ACC112 (cell line): Measurements from ENCODE around the gene DEFB132.
A peak's percentile ranks its signal among the peaks of the same experiment; 100 is the strongest.

ENCODE experiments used
- H2AFZ ChIP-seq: fragments of 200-600 bp; sonication (generic); one replicate; pipeline ENCODE4 v1.6.0; 2017; ENCODE audit warnings: antibody characterized with exemption, low read length; ENCODE audit not compliant: unreplicated experiment
- H3K27ac ChIP-seq: fragments of 200-600 bp; sonication (generic); 2 replicates; pipeline ENCODE4 v1.5.1; 2014; ENCODE audit warnings: low read depth, mild to moderate bottlenecking, antibody characterized with exemption, low read length, moderate library complexity
- H3K27me3 ChIP-seq: fragments of 200-600 bp; sonication (generic); 2 replicates; pipeline ENCODE4 v1.6.1; 2014; ENCODE audit warnings: mild to moderate bottlenecking, antibody characterized with exemption, low read length, moderate library complexity, mixed read lengths; ENCODE audit not compliant: insufficient read depth
- H3K36me3 ChIP-seq: fragments of 200-600 bp; sonication (generic); 2 replicates; pipeline ENCODE4 v1.6.1; 2016; ENCODE audit warnings: mild to moderate bottlenecking, antibody characterized with exemption, low read length, moderate library complexity, mixed read lengths; ENCODE audit not compliant: insufficient read depth
- H3K4me1 ChIP-seq: fragments of 200-600 bp; sonication (generic); one replicate; pipeline ENCODE4 v1.6.1; 2016; ENCODE audit warnings: low read length, mixed read lengths; ENCODE audit not compliant: insufficient read depth, unreplicated experiment, control insufficient read depth
- H3K4me3 ChIP-seq: fragments of 200-600 bp; sonication (generic); 2 replicates; pipeline ENCODE4 v1.5.1; 2014; ENCODE audit warnings: mild to moderate bottlenecking, low read depth, low read length
- H3K79me2 ChIP-seq: fragments of 200-600 bp; sonication (generic); one replicate; pipeline ENCODE4 v1.6.0; 2016; ENCODE audit warnings: low read length; ENCODE audit not compliant: control insufficient read depth, unreplicated experiment, insufficient read depth

DEFB132 gene

DNA sequence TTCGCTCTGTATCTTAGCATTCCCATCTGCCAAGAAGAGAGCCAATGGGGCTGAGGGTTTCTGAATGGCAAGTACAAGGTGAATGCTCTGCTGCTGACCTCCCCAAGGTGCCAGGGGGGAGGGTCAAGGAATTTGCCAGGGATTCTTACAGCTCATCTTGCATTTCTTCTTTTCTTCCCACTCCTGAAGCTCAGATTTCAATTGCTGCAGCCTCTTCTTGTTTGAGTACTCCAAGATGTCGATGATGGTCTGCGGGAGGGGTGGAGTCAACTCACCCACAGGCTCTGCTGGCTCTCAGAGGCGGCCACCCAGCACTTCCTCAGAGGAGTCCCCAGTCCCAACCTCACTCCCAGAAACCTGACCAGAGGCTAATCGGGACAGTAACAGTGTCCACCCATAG lies 20.7 kb downstream of the DEFB132 start:
- H3K27me3 ChIP-seq = no peaks in the 10 kb centered on the region
- H3K36me3 ChIP-seq = no peaks in the 10 kb centered on the region; the same call in 1 of the 2 replicates
- H3K4me1 ChIP-seq = no peaks in the 10 kb centered on the region
- H2AFZ ChIP-seq = no peak overlapping the region
- H3K27ac ChIP-seq = no peak overlapping the region
- H3K79me2 ChIP-seq = no peaks in the 10 kb centered on the region
- H3K4me3 ChIP-seq = no peak overlapping the region

DNA sequence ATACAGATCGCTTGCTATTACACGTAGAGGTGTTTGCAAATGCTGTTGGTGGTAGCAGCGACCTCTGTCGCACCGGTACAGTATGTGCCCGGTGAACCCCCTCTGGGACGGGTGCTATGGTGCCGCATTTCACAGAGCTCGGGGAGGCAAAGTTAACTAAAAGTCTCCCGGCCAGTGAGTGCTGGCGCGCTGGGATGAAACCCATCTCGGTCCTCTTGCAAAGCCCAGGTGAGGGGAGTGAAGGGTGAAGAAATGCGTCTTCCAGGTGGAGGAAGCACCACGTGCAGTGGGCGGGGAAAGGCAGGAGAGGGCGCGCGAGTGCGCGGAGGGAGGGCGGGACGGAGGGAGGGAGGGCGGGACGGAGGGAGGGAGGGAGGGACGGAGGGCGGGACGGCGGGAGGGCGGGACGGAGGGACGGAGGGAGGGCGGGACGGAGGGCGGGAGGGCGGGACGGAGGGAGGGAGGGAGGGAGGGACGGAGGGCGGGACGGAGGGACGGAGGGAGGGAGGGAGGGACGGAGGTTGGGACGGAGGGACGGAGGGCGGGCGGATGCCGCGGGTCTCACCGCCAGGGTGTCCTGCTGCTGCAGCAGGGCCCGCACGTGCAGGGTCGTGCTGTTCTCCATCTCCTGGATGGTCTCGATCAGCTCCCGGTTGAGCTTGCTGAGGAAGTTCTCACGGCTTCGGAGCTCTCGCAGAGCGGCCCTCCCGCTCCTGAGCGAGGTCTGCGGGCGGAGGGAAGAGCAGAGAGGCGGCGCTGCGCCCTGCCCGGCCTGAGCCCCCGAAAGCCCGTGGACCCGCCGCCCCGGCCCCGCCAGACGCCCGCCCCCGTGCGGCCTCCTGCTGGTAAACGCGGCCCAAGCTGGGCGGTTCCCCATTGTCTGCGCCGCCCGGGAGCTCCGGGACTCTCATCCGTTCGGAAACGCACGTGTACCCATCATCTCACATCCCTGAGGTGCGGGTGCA lies 21.4 kb downstream of the DEFB132 start:
- peak overlapping the region; percentile 68 for H3K4me3 ChIP-seq
- no peaks in the 10 kb centered on the region for H3K79me2 ChIP-seq
- H3K36me3 ChIP-seq = no peaks in the 10 kb centered on the region; the same call in 1 of the 2 replicates
- H3K27me3 ChIP-seq = no peaks in the 10 kb centered on the region
- H3K4me1 ChIP-seq = no peaks in the 10 kb centered on the region
- H2AFZ ChIP-seq = peak overlapping the region; percentile 32
- H3K27ac ChIP-seq = no peak overlapping the region

DNA sequence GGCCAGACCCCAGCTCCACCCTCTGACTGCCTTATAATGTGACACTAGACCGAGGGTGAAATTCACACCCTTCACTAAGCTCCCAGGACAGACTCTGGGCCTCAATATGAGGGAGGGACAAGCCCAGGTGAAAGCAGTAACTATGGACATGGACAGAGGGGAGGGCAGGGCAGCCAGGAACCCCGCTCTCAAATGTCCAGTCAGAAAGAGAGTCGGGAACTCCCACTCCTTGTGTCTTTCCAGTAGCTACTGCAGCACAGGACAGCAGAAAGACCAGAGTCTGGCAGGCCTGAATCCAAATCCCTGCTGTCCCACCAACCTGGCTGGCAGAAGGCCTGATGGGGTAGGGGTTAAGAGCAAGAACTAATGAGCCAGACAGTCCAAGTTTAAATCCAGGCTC lies 26.6 kb downstream of the DEFB132 start:
- Histone ChIP-seq H2AFZ (no peak overlapping the region), H3K79me2 (no peaks in the 10 kb centered on the region), H3K4me1 (peaks cover 1% of the 10 kb centered on the region), H3K27ac (no peak overlapping the region), H3K36me3 (no peaks in the 10 kb centered on the region), H3K4me3 (no peak overlapping the region), H3K27me3 (no peaks in the 10 kb centered on the region)

DNA sequence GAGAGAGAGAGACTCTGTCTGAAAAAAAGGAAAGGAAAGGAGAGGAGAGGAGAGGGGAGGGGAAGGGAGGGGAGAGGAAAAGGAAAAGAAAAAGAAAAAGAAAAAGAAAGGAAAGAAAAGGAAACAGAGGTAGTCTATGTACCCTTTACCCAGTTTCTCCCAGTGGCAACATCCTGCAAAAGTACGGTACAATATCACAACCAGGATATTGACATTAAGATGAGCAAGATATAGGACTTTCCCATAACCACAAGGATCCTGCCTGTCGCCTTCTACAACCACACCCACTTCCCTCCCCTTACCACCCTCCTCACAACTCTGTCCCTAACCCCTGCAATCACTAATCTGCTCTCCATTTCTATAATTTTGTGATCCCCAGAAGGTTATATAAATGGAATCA lies 29.0 kb downstream of the DEFB132 start:
- H3K4me1 ChIP-seq = peaks cover 15% of the 10 kb centered on the region
- H3K27me3 ChIP-seq = no peaks in the 10 kb centered on the region
- H3K36me3 ChIP-seq = no peaks in the 10 kb centered on the region
- no peak overlapping the region for H3K27ac ChIP-seq
- H3K79me2 ChIP-seq = peaks cover 5% of the 10 kb centered on the region
- no peak overlapping the region for H3K4me3 ChIP-seq
- no peak overlapping the region for H2AFZ ChIP-seq

DNA sequence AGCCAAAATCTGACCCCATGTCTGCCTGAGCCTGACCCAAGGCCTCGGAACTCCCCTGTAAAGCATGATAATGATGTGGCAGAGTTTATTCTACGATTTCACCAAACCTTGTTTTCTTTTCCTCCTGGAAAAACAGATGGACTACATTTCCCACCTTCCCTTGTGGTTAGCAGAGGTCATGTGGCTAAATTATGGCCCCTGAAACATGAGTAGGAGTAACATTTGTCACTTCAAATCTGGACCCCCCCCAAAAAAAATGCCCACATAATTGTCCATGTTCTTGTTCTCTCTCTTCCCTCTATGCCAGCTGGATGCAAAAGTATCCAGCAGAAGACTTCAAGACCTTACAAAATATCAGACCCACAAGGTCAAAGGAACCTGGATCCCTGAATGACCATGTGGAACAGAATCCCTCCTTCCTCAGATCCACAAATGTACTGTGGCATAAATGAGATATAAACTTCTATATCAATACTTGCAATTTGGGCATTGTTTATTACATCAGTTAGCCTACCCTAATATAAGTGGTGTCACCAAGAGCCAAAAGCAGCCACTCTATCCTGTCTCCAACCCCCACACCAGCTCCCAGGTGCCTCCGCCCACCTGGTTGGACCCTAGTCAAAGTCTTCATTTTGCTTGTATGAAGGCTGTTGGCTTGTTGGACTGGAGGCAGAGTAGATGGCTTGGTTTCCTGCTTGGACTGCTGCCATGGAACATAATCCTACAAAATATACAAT lies 31.6 kb downstream of the DEFB132 start:
- no peaks in the 10 kb centered on the region for H3K27me3 ChIP-seq
- H2AFZ ChIP-seq = no peak overlapping the region
- peaks cover 5% of the 10 kb centered on the region for H3K79me2 ChIP-seq
- H3K4me1 ChIP-seq = peaks cover 19% of the 10 kb centered on the region
- H3K27ac ChIP-seq = no peak overlapping the region
- H3K36me3 ChIP-seq = no peaks in the 10 kb centered on the region
- H3K4me3 ChIP-seq = peak overlapping the region; percentile 86

DNA sequence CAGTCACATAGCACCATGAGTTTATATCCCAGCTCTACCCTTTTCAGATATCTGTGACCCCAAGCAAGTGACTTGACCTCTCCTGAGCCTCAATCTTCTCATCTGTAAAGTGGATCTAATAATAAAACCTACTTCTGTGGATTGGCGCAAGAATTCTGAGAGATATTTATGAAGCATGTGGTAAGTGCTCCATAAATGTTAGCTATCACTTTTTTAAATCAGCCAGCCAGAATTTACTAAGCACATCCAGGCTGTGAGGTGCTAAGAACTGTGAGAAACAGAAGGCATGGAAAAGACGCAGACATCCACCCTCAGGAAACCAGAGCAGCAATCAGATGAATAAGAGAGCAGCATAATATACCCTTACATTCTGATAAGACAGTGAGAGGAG lies 32.2 kb downstream of the DEFB132 start:
- Histone ChIP-seq H3K27me3 (no peaks in the 10 kb centered on the region), H3K4me1 (peaks cover 19% of the 10 kb centered on the region), H3K4me3 (peak overlapping the region; percentile 86), H3K79me2 (peaks cover 5% of the 10 kb centered on the region), H3K36me3 (no peaks in the 10 kb centered on the region), H3K27ac (no peak overlapping the region), H2AFZ (peak overlapping the region; percentile 99)

DNA sequence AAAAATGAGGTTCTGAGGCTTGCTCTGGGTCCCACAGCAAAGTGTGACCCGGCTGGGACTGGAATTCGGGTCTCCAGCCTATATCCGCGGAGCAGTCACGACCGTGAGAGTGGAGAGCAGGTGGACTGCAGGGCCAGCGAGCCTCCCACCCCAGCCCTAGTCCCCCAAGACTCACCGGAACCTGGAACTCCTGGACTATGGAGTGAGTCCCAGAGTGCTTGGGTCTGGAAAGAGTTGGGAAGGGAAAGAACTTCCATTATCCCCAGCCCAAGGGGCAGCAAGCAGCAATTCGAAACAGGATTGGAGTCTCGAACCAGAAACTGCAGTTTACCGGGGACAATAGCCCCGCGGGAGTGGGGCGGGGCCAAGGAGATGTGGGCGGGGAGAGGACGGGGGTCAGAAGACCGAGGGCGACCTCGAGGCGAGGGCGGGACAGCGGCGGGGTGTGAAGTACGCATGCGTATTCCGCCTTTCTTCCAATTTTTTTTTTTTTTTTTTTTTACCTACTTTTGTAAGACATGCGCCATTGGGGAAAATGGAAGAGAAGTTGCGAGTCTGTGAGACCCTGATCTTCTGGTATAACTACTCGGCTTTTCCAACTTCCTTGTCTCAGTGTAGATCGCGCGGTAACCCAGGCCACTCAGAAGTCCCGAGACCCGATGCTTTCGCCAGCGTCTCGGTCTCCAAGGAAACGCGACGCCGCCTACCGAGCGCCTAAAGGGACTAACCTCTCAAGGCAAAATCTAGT lies 32.7 kb downstream of the DEFB132 start, which contains the start of gene C20orf96:
C20orf96 (minus strand) TSS at position 667 of the 748 bp plus-strand sequence; CDS start at position 527, 140 bp downstream.
- Histone ChIP-seq H3K4me1 (peaks cover 19% of the 10 kb centered on the region), H3K27me3 (no peaks in the 10 kb centered on the region), H3K36me3 (no peaks in the 10 kb centered on the region), H3K4me3 (peak within 1 kb of the TSS; percentile 86), H3K79me2 (peaks cover 5% of the 10 kb centered on the region), H3K27ac (peak within 1 kb of the TSS; percentile 64), H2AFZ (peak within 1 kb of the TSS; percentile 99)

DNA sequence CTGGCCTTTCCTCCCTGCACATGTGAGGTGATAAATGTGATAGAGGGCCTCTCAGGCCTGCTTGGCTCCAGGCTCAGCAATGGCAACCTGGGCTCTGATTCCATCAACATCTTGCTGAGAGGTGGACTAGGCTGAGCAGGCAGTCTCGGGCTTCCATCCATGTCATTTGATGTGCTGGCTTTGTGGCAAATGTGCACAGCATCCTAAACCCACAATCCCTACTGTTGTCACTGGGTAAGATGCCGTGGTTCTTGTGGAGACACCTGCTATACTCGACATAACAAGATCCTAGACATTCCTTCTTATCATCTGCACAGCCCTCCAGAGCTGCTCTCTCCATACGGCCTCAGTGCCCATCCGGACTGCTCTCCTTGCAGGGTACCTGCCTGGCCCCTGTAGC lies 37.1 kb downstream of the DEFB132 start:
- no peaks in the 10 kb centered on the region for H3K27me3 ChIP-seq
- H3K27ac ChIP-seq = no peak overlapping the region
- H3K36me3 ChIP-seq = no peaks in the 10 kb centered on the region
- H3K4me3 ChIP-seq = no peak overlapping the region
- H3K79me2 ChIP-seq = peaks cover 29% of the 10 kb centered on the region
- no peak overlapping the region for H2AFZ ChIP-seq
- peaks cover 23% of the 10 kb centered on the region for H3K4me1 ChIP-seq

DNA sequence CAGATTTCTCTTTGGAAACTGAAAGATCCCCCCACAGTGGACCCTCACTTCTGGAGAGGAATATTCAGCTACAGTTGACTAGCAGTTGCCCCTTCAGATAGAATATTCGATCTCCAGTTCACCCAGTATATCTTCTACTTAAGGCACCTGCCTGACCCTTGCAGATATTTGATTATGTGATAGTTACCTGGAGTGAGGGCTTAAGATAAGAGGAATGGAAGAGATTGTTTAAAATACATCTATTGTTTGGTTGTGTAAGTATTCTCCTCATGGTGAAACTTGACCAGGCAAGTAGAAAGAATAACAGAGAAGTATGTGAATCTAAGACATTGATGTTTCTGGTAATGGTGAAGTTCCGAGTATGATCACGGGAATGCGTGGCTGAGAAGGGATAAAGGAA lies 38.3 kb downstream of the DEFB132 start:
- Histone ChIP-seq H3K4me1 (peaks cover 32% of the 10 kb centered on the region), H3K27me3 (no peaks in the 10 kb centered on the region), H2AFZ (peak overlapping the region; percentile 16), H3K79me2 (peaks cover 40% of the 10 kb centered on the region), H3K27ac (no peak overlapping the region), H3K36me3 (peaks cover 4% of the 10 kb centered on the region; the same call in 1 of the 2 replicates), H3K4me3 (peak overlapping the region; percentile 6; the same call in 1 of the 2 replicates)
